Endodermal cell (in vitro differentiated cells): Measurements from ENCODE around the gene PPDPF. TPM values are rescaled to one million over a fixed set of nuclear protein-coding genes. Genes with fewer than 3 reads are reported as not detected.
"Not testable (repeated sequence)": the region's sequence is repeated elsewhere in the genome, so short reads cannot be mapped to it uniquely, and the experiment has no call there.

Experiments
- DNase-seq: peaks from one replicate; pipeline ENCODE4 v3.0.0-alpha.2; 2017
- H3K27ac ChIP-seq: 2 replicates; pipeline ENCODE4 v1.5.1; 2013; ENCODE audit warnings: mild to moderate bottlenecking, low read depth, low read length, moderate library complexity
- H3K27me3 ChIP-seq: 2 replicates; pipeline ENCODE4 v1.6.1; 2013; ENCODE audit warnings: mild to moderate bottlenecking, low read length, moderate library complexity; ENCODE audit not compliant: insufficient read depth, control insufficient read depth, poor library complexity, severe bottlenecking
- H3K36me3 ChIP-seq: 2 replicates; pipeline ENCODE4 v1.7.0; 2013; ENCODE audit warnings: mild to moderate bottlenecking, low read length, moderate library complexity; ENCODE audit not compliant: control insufficient read depth, insufficient read depth
- H3K4me1 ChIP-seq: one replicate; pipeline ENCODE4 v1.7.0; 2013; ENCODE audit warnings: low read length; ENCODE audit not compliant: control insufficient read depth, insufficient read depth
- H3K4me3 ChIP-seq: 2 replicates; pipeline ENCODE4 v1.5.1; 2013; ENCODE audit warnings: mild to moderate bottlenecking, low read length, moderate library complexity
- H3K9ac ChIP-seq: 2 replicates; pipeline ENCODE4 v1.6.1; 2013; ENCODE audit warnings: mild to moderate bottlenecking, low read length, moderate library complexity; ENCODE audit not compliant: poor library complexity, severe bottlenecking; ENCODE audit errors: extremely low read depth
- H3K9me3 ChIP-seq: 2 replicates; pipeline ENCODE4 v1.6.1; 2013; ENCODE audit warnings: mild to moderate bottlenecking, low read length, moderate library complexity; ENCODE audit not compliant: control insufficient read depth
- H3K27ac Mint-ChIP-seq: 2 replicates; pipeline ENCODE4 v1.8.0; 2020; ENCODE audit warnings: mixed read lengths
- H3K27me3 Mint-ChIP-seq: 2 replicates; pipeline ENCODE4 v1.8.0; 2021; ENCODE audit warnings: mild to moderate bottlenecking, mixed read lengths; ENCODE audit not compliant: insufficient read depth
- H3K36me3 Mint-ChIP-seq: 2 replicates; pipeline ENCODE4 v1.8.0; 2020; ENCODE audit warnings: low read depth, mixed read lengths
- H3K4me1 Mint-ChIP-seq: 2 replicates; pipeline ENCODE4 v1.8.0; 2020; ENCODE audit warnings: mixed read lengths
- H3K4me3 Mint-ChIP-seq: 2 replicates; pipeline ENCODE4 v1.8.0; 2020; ENCODE audit warnings: mild to moderate bottlenecking, moderate library complexity, mixed read lengths
- H3K9me3 Mint-ChIP-seq: 2 replicates; pipeline ENCODE4 v1.8.0; 2020; ENCODE audit warnings: mild to moderate bottlenecking, mixed read lengths
- WGBS, 2 experiments: methylation state at CpG; one replicate each; pipeline versions ENCODE4 v1.1.5 to v1.1.7; 2013; ENCODE audit warnings: missing lambda C conversion rate in 2 of 2, mixed read lengths in 1 of 2; ENCODE audit not compliant: insufficient coverage in 1 of 2, insufficient read length in 1 of 2; 5-methylcytosine and 5-hydroxymethylcytosine counted together
- total RNA-seq, 2 donors: library from RNA; stranded (reverse); fragmentation: NEBNext Ultra II Directional in 1 of 2; extraction: Animal tissue kit (Norgen Biotek cat#: 25700) in 1 of 2; gene quantifications; 2 replicates in 1 of 2; 3 replicates in 1 of 2; pipeline ENCODE4 v1.2.1, GENCODE V29; 2021
- TF ChIP-seq, protein P1 (sequence below): fragments of 200-600 bp; sonication (generic); conservative IDR thresholded peaks from 2 replicates; pipeline ENCODE4 v1.5.0; 2021; ENCODE audit warnings: antibody characterized with exemption, mild to moderate bottlenecking

Gene PPDPF
- total RNA-seq, 2 donors from 2014 or later, result 247 to 296 TPM

DNA sequence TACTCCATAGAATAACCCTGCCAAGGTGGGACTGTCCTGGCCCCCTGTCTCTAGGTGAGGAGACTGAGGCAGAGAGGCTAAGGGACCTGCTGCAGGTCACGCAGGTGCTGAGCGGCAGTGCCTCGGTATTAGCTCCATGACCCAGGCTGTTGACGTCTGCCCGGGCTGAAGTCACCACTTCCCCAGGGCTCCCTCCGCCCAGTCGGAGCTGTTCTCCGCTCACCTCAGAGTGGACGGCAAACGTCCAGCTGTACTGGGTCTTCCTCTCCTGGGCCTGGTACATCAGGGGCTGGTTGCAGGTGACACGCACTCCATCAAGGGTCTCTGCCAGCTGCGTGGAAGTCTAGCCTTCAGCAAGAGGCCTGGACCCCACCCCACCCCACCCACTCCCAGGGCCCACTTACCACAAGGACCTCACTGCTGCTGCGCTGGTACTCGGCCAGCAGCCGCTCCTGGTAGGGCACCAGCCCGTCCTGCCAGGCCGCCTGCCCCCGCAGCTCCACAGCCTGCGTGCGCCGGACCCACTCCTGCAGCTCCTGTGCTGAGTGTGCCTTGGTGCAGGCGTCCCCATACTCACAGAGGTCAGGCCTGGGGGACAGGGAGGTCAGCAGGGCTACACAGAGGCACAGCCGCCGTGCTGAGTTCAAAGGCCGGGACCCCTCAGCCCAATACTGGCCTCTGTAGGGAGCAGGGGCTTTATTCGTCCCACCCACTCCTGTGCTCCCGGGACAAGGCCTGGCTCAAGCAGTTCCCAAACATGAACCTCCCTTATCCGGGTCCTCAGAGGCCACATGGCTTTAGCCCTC lies 49.9 kb downstream of the PPDPF start:
- H3K27me3 Mint-ChIP-seq, result no peaks in the 10 kb centered on the region
- WGBS, 2 experiments, result 92 to 96% methylated on average over 14 to 28 of the region's 28 CpGs

DNA sequence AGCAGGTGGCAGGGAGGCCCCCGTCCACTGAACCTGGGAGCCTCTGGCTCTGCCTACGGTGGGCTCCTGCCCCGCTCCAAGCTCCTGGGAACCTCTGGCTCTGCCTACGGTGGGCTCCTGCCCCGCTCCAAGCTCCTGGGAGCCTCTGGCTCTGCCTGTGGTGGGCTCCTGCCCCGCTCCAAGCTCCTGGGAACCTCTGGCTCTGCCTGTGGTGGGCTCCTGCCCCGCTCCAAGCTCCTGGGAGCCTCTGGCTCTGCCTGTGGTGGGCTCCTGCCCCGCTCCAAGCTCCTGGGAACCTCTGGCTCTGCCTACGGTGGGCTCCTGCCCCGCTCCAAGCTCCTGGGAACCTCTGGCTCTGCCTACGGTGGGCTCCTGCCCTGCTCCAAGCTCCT lies 50.5 kb downstream of the PPDPF start:
- 90% methylated on average over 3 of the region's 11 CpGs; no CpG with 5 or more reads in 1 of the 2 experiments for WGBS, 2 experiments
- not testable (repeated sequence) for H3K4me3 ChIP-seq, H3K4me1 Mint-ChIP-seq, H3K4me1 ChIP-seq, H3K4me3 Mint-ChIP-seq, H3K27me3 Mint-ChIP-seq, H3K36me3 Mint-ChIP-seq, H3K27ac Mint-ChIP-seq, H3K9ac ChIP-seq, H3K36me3 ChIP-seq, DNase-seq, H3K9me3 Mint-ChIP-seq, H3K27ac ChIP-seq, H3K9me3 ChIP-seq, H3K27me3 ChIP-seq

More for the DNA sequence above, 49.9 kb downstream of the PPDPF start:
- no peak overlapping the region for H3K4me3 Mint-ChIP-seq
- H3K4me3 ChIP-seq, result no peak overlapping the region
- no peaks in the 10 kb centered on the region for H3K9me3 ChIP-seq
- no peak for DNase-seq
- no peaks in the 10 kb centered on the region for H3K36me3 Mint-ChIP-seq
- no peaks in the 10 kb centered on the region for H3K4me1 Mint-ChIP-seq
- no peaks in the 10 kb centered on the region for H3K4me1 ChIP-seq
- no peaks in the 10 kb centered on the region for H3K27me3 ChIP-seq
- H3K27ac Mint-ChIP-seq, result no peak overlapping the region
- H3K9ac ChIP-seq, result no peak overlapping the region
- H3K36me3 ChIP-seq, result no peaks in the 10 kb centered on the region
- no peak overlapping the region for H3K27ac ChIP-seq
- TF ChIP-seq, protein P1, sequence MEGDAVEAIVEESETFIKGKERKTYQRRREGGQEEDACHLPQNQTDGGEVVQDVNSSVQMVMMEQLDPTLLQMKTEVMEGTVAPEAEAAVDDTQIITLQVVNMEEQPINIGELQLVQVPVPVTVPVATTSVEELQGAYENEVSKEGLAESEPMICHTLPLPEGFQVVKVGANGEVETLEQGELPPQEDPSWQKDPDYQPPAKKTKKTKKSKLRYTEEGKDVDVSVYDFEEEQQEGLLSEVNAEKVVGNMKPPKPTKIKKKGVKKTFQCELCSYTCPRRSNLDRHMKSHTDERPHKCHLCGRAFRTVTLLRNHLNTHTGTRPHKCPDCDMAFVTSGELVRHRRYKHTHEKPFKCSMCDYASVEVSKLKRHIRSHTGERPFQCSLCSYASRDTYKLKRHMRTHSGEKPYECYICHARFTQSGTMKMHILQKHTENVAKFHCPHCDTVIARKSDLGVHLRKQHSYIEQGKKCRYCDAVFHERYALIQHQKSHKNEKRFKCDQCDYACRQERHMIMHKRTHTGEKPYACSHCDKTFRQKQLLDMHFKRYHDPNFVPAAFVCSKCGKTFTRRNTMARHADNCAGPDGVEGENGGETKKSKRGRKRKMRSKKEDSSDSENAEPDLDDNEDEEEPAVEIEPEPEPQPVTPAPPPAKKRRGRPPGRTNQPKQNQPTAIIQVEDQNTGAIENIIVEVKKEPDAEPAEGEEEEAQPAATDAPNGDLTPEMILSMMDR, result no peak
- no peaks in the 10 kb centered on the region for H3K9me3 Mint-ChIP-seq

Other genes with a start within 250 kb of the PPDPF start
- 100 to 1,000 TPM; 159 to 208 TPM for gene ARFGAP1, start 248.0 kb upstream of the PPDPF start, total RNA-seq
- gene COL20A1, start 227.6 kb upstream of the PPDPF start, total RNA-seq, result under 1 TPM in 1 of 2 donors, not detected in 1; 0.44 TPM
- under 1 TPM in 1 of 2 donors, not detected in 1; 0.46 TPM for gene CHRNA4, start 159.4 kb upstream of the PPDPF start, total RNA-seq
- 10 to 100 TPM; 36.4 to 62.8 TPM for gene KCNQ2, start 48.1 kb upstream of the PPDPF start, total RNA-seq
- gene EEF1A2, start 21.7 kb upstream of the PPDPF start, total RNA-seq, result 10 to 100 TPM; 12.1 to 22.6 TPM
- under 1 TPM in 1 of 2 donors, not detected in 1; 0.22 TPM for gene PTK6, start 16.6 kb downstream of the PPDPF start, total RNA-seq
- gene SRMS, start 27.0 kb downstream of the PPDPF start, total RNA-seq, result not detected
- 1 to 10 TPM; 1.8 to 2.4 TPM for gene FNDC11, start 33.4 kb downstream of the PPDPF start, total RNA-seq
- 10 to 100 TPM; 34.5 to 37.0 TPM for gene HELZ2, start 53.5 kb downstream of the PPDPF start, total RNA-seq
- 10 to 100 TPM; 11.5 to 12.3 TPM for gene GMEB2, start 106.3 kb downstream of the PPDPF start, total RNA-seq
- 10 to 100 TPM in 1 of 2 donors, 1 to 10 TPM in 1; 6.7 to 18.3 TPM for gene STMN3, start 132.7 kb downstream of the PPDPF start, total RNA-seq
- 10 to 100 TPM; 33.9 to 36.7 TPM for gene RTEL1, start 137.5 kb downstream of the PPDPF start, total RNA-seq
- gene TNFRSF6B, start 175.9 kb downstream of the PPDPF start, total RNA-seq, result not detected
- gene ARFRP1, start 187.2 kb downstream of the PPDPF start, total RNA-seq, result 10 to 100 TPM; 41.6 to 46.2 TPM
- gene ZGPAT, start 187.3 kb downstream of the PPDPF start, total RNA-seq, result 10 to 100 TPM; 28.8 to 29.5 TPM
- gene LIME1, start 215.9 kb downstream of the PPDPF start, total RNA-seq, result 10 to 100 TPM in 1 of 2 donors, 1 to 10 TPM in 1; 7.6 to 10.1 TPM
- 100 to 1,000 TPM in 1 of 2 donors, 10 to 100 TPM in 1; 69.3 to 108 TPM for gene SLC2A4RG, start 219.0 kb downstream of the PPDPF start, total RNA-seq